Stimulated activated CD8-positive, alpha-beta memory T cell treated with anti-CD3 and anti-CD28 coated beads, Interleukin-4, amount 100 ng/mL, for 24 hours (primary cell): ENCODE results near the gene RUFY4.
A peak's percentile ranks its signal among the peaks of the same experiment; 100 is the strongest.
"Not testable (repeated sequence)": the region's sequence is repeated elsewhere in the genome, so short reads cannot be mapped to it uniquely, and the experiment has no call there.

ENCODE experiments used
- DNase-seq: peaks from one replicate; pipeline ENCODE4 v3.0.0-alpha.2; 2020; ENCODE audit warnings: low read depth

Gene RUFY4

GRCh38 chr2:218031261-218031660, 37.8 kb upstream of the RUFY4 start:
- no peak for DNase-seq

- no peak for DNase-seq
Observed at GRCh38 chr2:218031771-218032257, 37.2 kb upstream of the RUFY4 start.

- DNase-seq: no peak
Observed at GRCh38 chr2:218032336-218033171, 36.5 kb upstream of the RUFY4 start.

- no peak for DNase-seq
Observed at GRCh38 chr2:218033208-218033589, 35.9 kb upstream of the RUFY4 start.

- DNase-seq: no peak
Observed at GRCh38 chr2:218033590-218034496, 35.2 kb upstream of the RUFY4 start.

- DNase-seq: peak; percentile 23
Observed at GRCh38 chr2:218034497-218035213, 34.4 kb upstream of the RUFY4 start.

- DNase-seq: no peak
Observed at GRCh38 chr2:218035463-218036100, 33.5 kb upstream of the RUFY4 start.

GRCh38 chr2:218036371-218036770, 32.7 kb upstream of the RUFY4 start:
- no peak for DNase-seq

GRCh38 chr2:218039171-218039570, 29.9 kb upstream of the RUFY4 start:
- DNase-seq: no peak

GRCh38 chr2:218040883-218041282, 28.2 kb upstream of the RUFY4 start:
- DNase-seq: no peak

GRCh38 chr2:218041302-218042168, 27.5 kb upstream of the RUFY4 start:
- no peak for DNase-seq

GRCh38 chr2:218043100-218043499, 26.0 kb upstream of the RUFY4 start:
- DNase-seq: no peak

- DNase-seq: no peak
Observed at GRCh38 chr2:218043701-218044109, 25.3 kb upstream of the RUFY4 start.

- DNase-seq: not testable (repeated sequence)
Observed at GRCh38 chr2:218044599-218044998, 24.5 kb upstream of the RUFY4 start.

GRCh38 chr2:218046238-218046637, 22.8 kb upstream of the RUFY4 start:
- DNase-seq: no peak

GRCh38 chr2:218047536-218048225, 21.4 kb upstream of the RUFY4 start:
- DNase-seq: no peak

- no peak for DNase-seq
Observed at GRCh38 chr2:218051903-218052302, 17.1 kb upstream of the RUFY4 start.

- no peak for DNase-seq
Observed at GRCh38 chr2:218059289-218059688, 9.8 kb upstream of the RUFY4 start.

GRCh38 chr2:218060118-218060517, 8.9 kb upstream of the RUFY4 start:
- DNase-seq: no peak
